K562 (cell line): ENCODE measurements around the gene PRKAR1B.

Experiments used
- ATF1 ChIP-seq, 2 experiments: fragments of 450-650 bp in 1 of 2; IDR thresholded peaks; 2 replicates each; pipeline ENCODE4 v1.6.1; 2016; ENCODE audit warnings: missing compliant biosample characterization in 1 of 2, missing genetic modification characterization in 1 of 2
- BRF1 ChIP-seq: IDR thresholded peaks from 3 replicates; pipeline ENCODE4 v1.6.1; 2011; ENCODE audit warnings: borderline replicate concordance, mild to moderate bottlenecking; ENCODE audit not compliant: insufficient read length; ENCODE audit errors: extremely low read depth
- CREM ChIP-seq: IDR thresholded peaks from 2 replicates; pipeline ENCODE4 v1.6.1; 2014; ENCODE audit warnings: antibody characterized with exemption, low read depth
- ILK ChIP-seq: fragments of 450-650 bp; IDR thresholded peaks from 2 replicates; pipeline ENCODE4 v1.6.1; 2016; ENCODE audit warnings: missing genetic modification characterization, low read depth, mild to moderate bottlenecking, missing compliant biosample characterization, moderate library complexity, borderline replicate concordance
- OTX1 ChIP-seq: fragments of 450-650 bp; formaldehyde crosslinking; IDR thresholded peaks from 2 replicates; pipeline ENCODE4 v1.4.0; 2022; ENCODE audit warnings: mild to moderate bottlenecking
- PML ChIP-seq: IDR thresholded peaks from 2 replicates; pipeline ENCODE4 v1.6.1; 2012; ENCODE audit warnings: low read length, inconsistent platforms
- POLR3A ChIP-seq: IDR thresholded peaks from 2 replicates; pipeline ENCODE4 v1.6.1; 2011; ENCODE audit warnings: borderline replicate concordance, mild to moderate bottlenecking, moderate library complexity; ENCODE audit not compliant: insufficient read length, insufficient read depth; ENCODE audit errors: extremely low read depth
- SMARCA5 ChIP-seq: fragments of 450-650 bp; IDR thresholded peaks from 2 replicates; pipeline ENCODE4 v1.6.1; 2016
- SMC3 ChIP-seq: conservative IDR thresholded peaks from 2 replicates; pipeline ENCODE4 v1.6.1; 2011; ENCODE audit warnings: low read depth, low read length, improper control_type of control experiment; ENCODE audit not compliant: insufficient read depth
- TF ChIP-seq, protein P1 (sequence below): fragments of 450-650 bp; formaldehyde crosslinking; IDR thresholded peaks from 2 replicates; pipeline ENCODE4 v1.4.0; 2022; ENCODE audit warnings: missing genetic modification characterization
- TF ChIP-seq, protein P2 (sequence below): sonication (generic); formaldehyde crosslinking; IDR thresholded peaks from 2 replicates; pipeline ENCODE4 v1.8.0; 2022; ENCODE audit warnings: mild to moderate bottlenecking, low read depth, missing genetic modification reagents
- TF ChIP-seq, protein P3 (sequence below): sonication (generic); formaldehyde crosslinking; IDR thresholded peaks from 2 replicates; pipeline ENCODE4 v1.8.0; 2022; ENCODE audit warnings: mild to moderate bottlenecking, missing genetic modification reagents, borderline replicate concordance
- TF ChIP-seq, protein P4 (sequence below), 3 experiments: IDR thresholded peaks in 2 of 3; conservative IDR thresholded peaks in 1 of 3; 2 replicates each; pipeline ENCODE4 v1.5.1; 2011 to 2012; ENCODE audit warnings: low read length in 3 of 3, mild to moderate bottlenecking in 3 of 3, control low read depth in 2 of 3, improper control_type of control experiment in 1 of 3, inconsistent platforms in 1 of 3, low read depth in 1 of 3, mixed read lengths in 1 of 3, moderate library complexity in 1 of 3; ENCODE audit not compliant: insufficient read depth in 2 of 3

DNA sequence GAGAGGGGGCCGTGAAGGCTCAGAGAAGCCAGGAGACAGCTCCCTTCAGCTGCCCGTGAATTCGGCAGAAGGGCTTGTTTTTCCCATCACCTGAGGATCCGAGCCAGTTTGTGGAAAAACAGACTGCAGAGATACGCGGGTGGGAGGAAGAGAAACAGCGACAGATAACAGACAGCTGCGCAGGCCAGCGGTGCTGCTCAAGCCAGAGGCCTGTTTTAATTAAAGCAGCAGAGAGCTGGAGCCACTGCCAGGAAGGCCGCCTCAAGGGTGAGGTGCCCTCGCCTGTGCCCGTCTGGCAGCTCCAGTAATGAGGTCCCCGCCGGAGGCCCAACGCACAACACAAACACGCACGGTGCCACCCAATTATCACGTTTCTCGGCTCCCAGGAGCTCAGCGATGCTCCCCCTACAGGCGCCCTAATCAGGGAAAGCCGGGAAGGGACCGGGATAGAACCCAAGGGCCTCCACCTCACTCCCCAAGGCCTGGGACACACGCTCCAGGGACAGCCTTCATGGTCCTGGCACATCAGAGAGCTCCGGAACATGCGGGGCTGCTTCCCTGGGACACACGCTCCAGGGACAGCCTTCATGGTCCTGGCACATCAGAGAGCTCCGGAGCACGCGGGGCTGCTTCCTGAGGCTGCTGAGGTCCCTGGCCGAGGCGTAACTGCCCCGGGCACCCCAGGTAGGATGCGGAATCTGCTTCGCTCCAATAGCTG, 61.2 kb downstream of the PRKAR1B start:
- TF ChIP-seq ILK (tag) (no peak), POLR3A (no peak), ATF1 (CRISPR knock-in tag; IDR thresholded peaks at IDR 0.05) (no peak), ATF1 (tag; IDR thresholded peaks at IDR 0.05) (no peak), BRF1 (no peak), SMC3 (no peak), PML (no peak), OTX1 (CRISPR knock-in tag) (no peak), CREM (no peak), SMARCA5 (no peak)
- TF ChIP-seq, protein P1, sequence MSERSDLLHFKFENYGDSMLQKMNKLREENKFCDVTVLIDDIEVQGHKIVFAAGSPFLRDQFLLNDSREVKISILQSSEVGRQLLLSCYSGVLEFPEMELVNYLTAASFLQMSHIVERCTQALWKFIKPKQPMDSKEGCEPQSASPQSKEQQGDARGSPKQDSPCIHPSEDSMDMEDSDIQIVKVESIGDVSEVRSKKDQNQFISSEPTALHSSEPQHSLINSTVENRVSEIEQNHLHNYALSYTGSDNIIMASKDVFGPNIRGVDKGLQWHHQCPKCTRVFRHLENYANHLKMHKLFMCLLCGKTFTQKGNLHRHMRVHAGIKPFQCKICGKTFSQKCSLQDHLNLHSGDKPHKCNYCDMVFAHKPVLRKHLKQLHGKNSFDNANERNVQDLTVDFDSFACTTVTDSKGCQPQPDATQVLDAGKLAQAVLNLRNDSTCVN = no peak
- TF ChIP-seq, protein P2, sequence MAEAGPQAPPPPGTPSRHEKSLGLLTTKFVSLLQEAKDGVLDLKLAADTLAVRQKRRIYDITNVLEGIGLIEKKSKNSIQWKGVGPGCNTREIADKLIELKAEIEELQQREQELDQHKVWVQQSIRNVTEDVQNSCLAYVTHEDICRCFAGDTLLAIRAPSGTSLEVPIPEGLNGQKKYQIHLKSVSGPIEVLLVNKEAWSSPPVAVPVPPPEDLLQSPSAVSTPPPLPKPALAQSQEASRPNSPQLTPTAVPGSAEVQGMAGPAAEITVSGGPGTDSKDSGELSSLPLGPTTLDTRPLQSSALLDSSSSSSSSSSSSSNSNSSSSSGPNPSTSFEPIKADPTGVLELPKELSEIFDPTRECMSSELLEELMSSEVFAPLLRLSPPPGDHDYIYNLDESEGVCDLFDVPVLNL (CRISPR knock-in tag) = no peak
- TF ChIP-seq, protein P3, sequence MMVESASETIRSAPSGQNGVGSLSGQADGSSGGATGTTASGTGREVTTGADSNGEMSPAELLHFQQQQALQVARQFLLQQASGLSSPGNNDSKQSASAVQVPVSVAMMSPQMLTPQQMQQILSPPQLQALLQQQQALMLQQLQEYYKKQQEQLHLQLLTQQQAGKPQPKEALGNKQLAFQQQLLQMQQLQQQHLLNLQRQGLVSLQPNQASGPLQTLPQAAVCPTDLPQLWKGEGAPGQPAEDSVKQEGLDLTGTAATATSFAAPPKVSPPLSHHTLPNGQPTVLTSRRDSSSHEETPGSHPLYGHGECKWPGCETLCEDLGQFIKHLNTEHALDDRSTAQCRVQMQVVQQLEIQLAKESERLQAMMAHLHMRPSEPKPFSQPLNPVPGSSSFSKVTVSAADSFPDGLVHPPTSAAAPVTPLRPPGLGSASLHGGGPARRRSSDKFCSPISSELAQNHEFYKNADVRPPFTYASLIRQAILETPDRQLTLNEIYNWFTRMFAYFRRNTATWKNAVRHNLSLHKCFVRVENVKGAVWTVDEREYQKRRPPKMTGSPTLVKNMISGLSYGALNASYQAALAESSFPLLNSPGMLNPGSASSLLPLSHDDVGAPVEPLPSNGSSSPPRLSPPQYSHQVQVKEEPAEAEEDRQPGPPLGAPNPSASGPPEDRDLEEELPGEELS (CRISPR knock-in tag) = no peak
- TF ChIP-seq, protein P4, sequence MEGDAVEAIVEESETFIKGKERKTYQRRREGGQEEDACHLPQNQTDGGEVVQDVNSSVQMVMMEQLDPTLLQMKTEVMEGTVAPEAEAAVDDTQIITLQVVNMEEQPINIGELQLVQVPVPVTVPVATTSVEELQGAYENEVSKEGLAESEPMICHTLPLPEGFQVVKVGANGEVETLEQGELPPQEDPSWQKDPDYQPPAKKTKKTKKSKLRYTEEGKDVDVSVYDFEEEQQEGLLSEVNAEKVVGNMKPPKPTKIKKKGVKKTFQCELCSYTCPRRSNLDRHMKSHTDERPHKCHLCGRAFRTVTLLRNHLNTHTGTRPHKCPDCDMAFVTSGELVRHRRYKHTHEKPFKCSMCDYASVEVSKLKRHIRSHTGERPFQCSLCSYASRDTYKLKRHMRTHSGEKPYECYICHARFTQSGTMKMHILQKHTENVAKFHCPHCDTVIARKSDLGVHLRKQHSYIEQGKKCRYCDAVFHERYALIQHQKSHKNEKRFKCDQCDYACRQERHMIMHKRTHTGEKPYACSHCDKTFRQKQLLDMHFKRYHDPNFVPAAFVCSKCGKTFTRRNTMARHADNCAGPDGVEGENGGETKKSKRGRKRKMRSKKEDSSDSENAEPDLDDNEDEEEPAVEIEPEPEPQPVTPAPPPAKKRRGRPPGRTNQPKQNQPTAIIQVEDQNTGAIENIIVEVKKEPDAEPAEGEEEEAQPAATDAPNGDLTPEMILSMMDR (IDR thresholded peaks at IDR 0.05 in 2 of 3, conservative IDR thresholded peaks at IDR 0.05 in 1 of 3; ENCODE audit: insufficient read depth in 2 of 3, low read depth in 1 of 3, low read length in 3 of 3) = no peak
